H9 (cell line): ENCODE data around the gene CSNK1E. TPM values are rescaled to one million over a fixed set of nuclear protein-coding genes. Genes with fewer than 3 reads are reported as not detected.

Source experiments
- DNase-seq: peaks from one replicate; pipeline ENCODE4 v3.0.0-alpha.2; 2017
- H2AFZ ChIP-seq: one replicate; pipeline ENCODE4 v1.6.1; 2013; ENCODE audit warnings: mild to moderate bottlenecking, low read length, control low read depth, moderate library complexity
- H2AK5ac ChIP-seq: 2 replicates; pipeline ENCODE4 v1.6.1; 2013; ENCODE audit warnings: low read length, control low read depth, mixed read lengths; ENCODE audit not compliant: insufficient read length
- H2BK120ac ChIP-seq: one replicate; pipeline ENCODE4 v1.6.1; 2013; ENCODE audit warnings: low read depth, mild to moderate bottlenecking, low read length, control low read depth, inconsistent platforms; ENCODE audit not compliant: poor library complexity, severe bottlenecking
- H2BK12ac ChIP-seq: 2 replicates; pipeline ENCODE4 v1.6.1; 2013; ENCODE audit warnings: low read length, control low read depth, mixed read lengths, low read depth; ENCODE audit not compliant: insufficient read length
- H2BK15ac ChIP-seq: 2 replicates; pipeline ENCODE4 v1.6.1; 2013; ENCODE audit warnings: low read depth, low read length, control low read depth
- H2BK20ac ChIP-seq: one replicate; pipeline ENCODE4 v1.6.1; 2013; ENCODE audit warnings: low read depth, mild to moderate bottlenecking, low read length, control low read depth, inconsistent platforms; ENCODE audit not compliant: poor library complexity, severe bottlenecking
- H2BK5ac ChIP-seq: 2 replicates; pipeline ENCODE4 v1.6.1; 2013; ENCODE audit warnings: low read length, control low read depth, mixed read lengths; ENCODE audit not compliant: insufficient read length
- H3K14ac ChIP-seq: 2 replicates; pipeline ENCODE4 v1.6.1; 2013; ENCODE audit warnings: low read length, control low read depth; ENCODE audit not compliant: insufficient read depth
- H3K18ac ChIP-seq: 2 replicates; pipeline ENCODE4 v1.6.1; 2013; ENCODE audit warnings: low read depth, mild to moderate bottlenecking, mixed read lengths, low read length, control low read depth; ENCODE audit not compliant: insufficient read length
- H3K23ac ChIP-seq: 2 replicates; pipeline ENCODE4 v1.6.1; 2013; ENCODE audit warnings: low read length, control low read depth, mixed read lengths, low read depth; ENCODE audit not compliant: insufficient read length
- H3K23me2 ChIP-seq: 2 replicates; pipeline ENCODE4 v1.6.1; 2013; ENCODE audit warnings: low read depth, mild to moderate bottlenecking, mixed read lengths, low read length, control low read depth; ENCODE audit not compliant: insufficient read length, poor library complexity, severe bottlenecking
- H3K27ac ChIP-seq: 2 replicates; pipeline ENCODE4 v1.5.1; 2013; ENCODE audit warnings: low read length, control low read depth, mixed read lengths, low read depth; ENCODE audit not compliant: insufficient read length
- H3K27me3 ChIP-seq: 2 replicates; pipeline ENCODE4 v1.6.1; 2013; ENCODE audit warnings: low read length, control low read depth, inconsistent platforms; ENCODE audit not compliant: insufficient read depth
- H3K4ac ChIP-seq: 2 replicates; pipeline ENCODE4 v1.6.1; 2013; ENCODE audit warnings: low read depth, mild to moderate bottlenecking, control low read depth, inconsistent platforms, low read length, moderate library complexity
- H3K4me1 ChIP-seq: 2 replicates; pipeline ENCODE4 v1.6.1; 2013; ENCODE audit warnings: low read length, control low read depth, inconsistent platforms; ENCODE audit not compliant: insufficient read depth
- H3K4me2 ChIP-seq: 2 replicates; pipeline ENCODE4 v1.6.1; 2013; ENCODE audit warnings: low read length, control low read depth, mixed read lengths; ENCODE audit not compliant: insufficient read length, insufficient read depth
- H3K56ac ChIP-seq: 2 replicates; pipeline ENCODE4 v1.6.1; 2013; ENCODE audit warnings: low read depth, mild to moderate bottlenecking, mixed read lengths, low read length, control low read depth; ENCODE audit not compliant: insufficient read length
- H3K79me1 ChIP-seq: 2 replicates; pipeline ENCODE4 v1.6.1; 2013; ENCODE audit warnings: low read depth, mild to moderate bottlenecking, moderate library complexity, low read length, control low read depth, inconsistent platforms; ENCODE audit not compliant: insufficient read depth, poor library complexity, severe bottlenecking
- H3K79me2 ChIP-seq: 2 replicates; pipeline ENCODE4 v1.6.1; 2013; ENCODE audit warnings: low read length, control low read depth, inconsistent platforms; ENCODE audit not compliant: insufficient read depth
- H3K9ac ChIP-seq: 2 replicates; pipeline ENCODE4 v1.6.1; 2013; ENCODE audit warnings: low read length, control low read depth, mixed read lengths; ENCODE audit not compliant: insufficient read length; ENCODE audit errors: extremely low read depth
- H3K9me3 ChIP-seq: one replicate; pipeline ENCODE4 v1.6.1; 2013; ENCODE audit warnings: low read depth, low read length, inconsistent platforms; ENCODE audit not compliant: control insufficient read depth
- H3T11ph ChIP-seq: one replicate; pipeline ENCODE4 v1.6.1; 2013; ENCODE audit warnings: mild to moderate bottlenecking, low read length, control low read depth, inconsistent platforms
- H4K20me1 ChIP-seq: one replicate; pipeline ENCODE4 v1.6.1; 2013; ENCODE audit not compliant: control insufficient read depth, insufficient read length, insufficient read depth
- H4K5ac ChIP-seq: 2 replicates; pipeline ENCODE4 v1.6.1; 2013; ENCODE audit warnings: low read depth, mild to moderate bottlenecking, mixed read lengths, low read length, control low read depth; ENCODE audit not compliant: insufficient read length
- H4K8ac ChIP-seq: replicated peaks from 2 replicates; pipeline ENCODE4 v1.6.1; 2013; ENCODE audit warnings: low read length, control low read depth, mixed read lengths, low read depth; ENCODE audit not compliant: insufficient read length
- H4K91ac ChIP-seq: 2 replicates; pipeline ENCODE4 v1.6.1; 2013; ENCODE audit warnings: low read depth, mild to moderate bottlenecking, moderate library complexity, mixed read lengths, low read length, control low read depth; ENCODE audit not compliant: insufficient read length
- H3K27ac Mint-ChIP-seq, 3 experiments: 2 replicates in 2 of 3; 3 replicates in 1 of 3; pipeline ENCODE4 v1.8.0; 2020 to 2021; ENCODE audit warnings: mixed read lengths in 3 of 3, mild to moderate bottlenecking in 1 of 3, moderate library complexity in 1 of 3
- H3K27me3 Mint-ChIP-seq: 2 replicates; pipeline ENCODE4 v1.8.0; 2021; ENCODE audit warnings: low read depth, mild to moderate bottlenecking, moderate library complexity, mixed read lengths
- H3K36me3 Mint-ChIP-seq, 3 experiments: 2 replicates in 2 of 3; 3 replicates in 1 of 3; pipeline ENCODE4 v1.8.0; 2020 to 2021; ENCODE audit warnings: low read depth in 3 of 3, mixed read lengths in 3 of 3; ENCODE audit not compliant: insufficient read depth in 1 of 3
- H3K4me1 Mint-ChIP-seq, 2 experiments: 2 replicates each; pipeline ENCODE4 v1.8.0; 2020; ENCODE audit warnings: mixed read lengths in 2 of 2
- H3K4me3 Mint-ChIP-seq, 2 experiments: 2 replicates in 1 of 2; 3 replicates in 1 of 2; pipeline ENCODE4 v1.8.0; 2020 to 2021; ENCODE audit warnings: mild to moderate bottlenecking in 2 of 2, mixed read lengths in 2 of 2, moderate library complexity in 1 of 2
- H3K9me3 Mint-ChIP-seq, 2 experiments: 2 replicates in 1 of 2; 3 replicates in 1 of 2; pipeline ENCODE4 v1.8.0; 2020; ENCODE audit warnings: mild to moderate bottlenecking in 2 of 2, mixed read lengths in 2 of 2, moderate library complexity in 1 of 2
- WGBS: extraction: QIAGEN DNeasy Blood & Tissue Kit; methylation state at CpG from one replicate; pipeline ENCODE4 v1.1.7; 2013; ENCODE audit warnings: missing lambda C conversion rate, low lambda C conversion rate, mixed read lengths; ENCODE audit not compliant: insufficient read length; ENCODE audit errors: extremely low coverage; 5-methylcytosine and 5-hydroxymethylcytosine counted together
- total RNA-seq: library from RNA; stranded (reverse); gene quantifications from 2 replicates; pipeline ENCODE4 v1.2.1, GENCODE V29; 2021
- TF ChIP-seq, protein P1 (sequence below): fragments of 200-600 bp; sonication (generic); conservative IDR thresholded peaks from 3 replicates; pipeline ENCODE4 v1.8.0; 2021; ENCODE audit warnings: antibody characterized with exemption, mild to moderate bottlenecking

CSNK1E gene
- total RNA-seq, 1 experiment from 2014 or later: 236 TPM

DNA sequence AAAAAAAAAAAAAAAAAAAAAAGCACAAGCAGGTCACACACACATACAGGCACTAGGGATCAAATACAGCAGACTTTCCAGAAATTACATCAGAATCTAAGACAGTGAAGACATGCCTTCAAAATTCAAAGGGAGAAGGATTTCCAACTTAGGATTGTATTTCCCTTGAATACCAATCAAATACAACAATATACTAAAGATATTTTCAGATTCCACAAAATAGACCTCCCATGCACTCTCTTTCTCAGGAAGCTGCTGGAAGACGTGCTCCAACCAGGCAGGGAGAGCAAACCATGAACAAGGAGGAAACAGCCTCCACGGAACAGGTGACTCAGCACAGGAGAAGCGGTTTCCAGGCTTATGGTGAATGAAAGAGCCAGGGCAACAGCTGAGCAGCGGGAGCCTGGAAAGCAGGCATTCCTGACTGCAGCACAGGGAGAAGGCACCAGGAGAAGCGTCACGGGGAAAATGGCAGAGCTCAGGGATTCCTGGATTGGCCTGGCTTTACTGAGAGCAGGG is 76.4 kb downstream of the CSNK1E start:
- H3K23me2 ChIP-seq: no peaks in the 10 kb centered on the region
- H3K56ac ChIP-seq: no peak overlapping the region
- H4K20me1 ChIP-seq: no peaks in the 10 kb centered on the region
- Mint-ChIP-seq H3K9me3 (no peaks in the 10 kb centered on the region; a peak in 2 of 5 replicates), H3K4me3 (peak overlapping the region in 1 of 2 experiments; percentile 47; a peak in 3 of 5 replicates), H3K27ac (peak overlapping the region; percentile 74 to 98 (median 94)), H3K4me1 (peaks cover 23 to 45% of the 10 kb centered on the region in 2 experiments), H3K27me3 (no peaks in the 10 kb centered on the region), H3K36me3 (peaks cover 12 to 34% (median 30%) of the 10 kb centered on the region in 3 experiments; a peak in 6 of 7 replicates)
- H2BK120ac ChIP-seq: no peak overlapping the region
- peak; percentile 92 for DNase-seq
- H3K18ac ChIP-seq: no peak overlapping the region
- peak overlapping the region; percentile 71 for H3K27ac ChIP-seq
- H2AFZ ChIP-seq: no peak overlapping the region
- H2BK15ac ChIP-seq: no peak overlapping the region
- no peak overlapping the region for H3K4ac ChIP-seq
- H2BK5ac ChIP-seq: no peak overlapping the region
- no peaks in the 10 kb centered on the region for H3K4me1 ChIP-seq
- TF ChIP-seq, protein P1, sequence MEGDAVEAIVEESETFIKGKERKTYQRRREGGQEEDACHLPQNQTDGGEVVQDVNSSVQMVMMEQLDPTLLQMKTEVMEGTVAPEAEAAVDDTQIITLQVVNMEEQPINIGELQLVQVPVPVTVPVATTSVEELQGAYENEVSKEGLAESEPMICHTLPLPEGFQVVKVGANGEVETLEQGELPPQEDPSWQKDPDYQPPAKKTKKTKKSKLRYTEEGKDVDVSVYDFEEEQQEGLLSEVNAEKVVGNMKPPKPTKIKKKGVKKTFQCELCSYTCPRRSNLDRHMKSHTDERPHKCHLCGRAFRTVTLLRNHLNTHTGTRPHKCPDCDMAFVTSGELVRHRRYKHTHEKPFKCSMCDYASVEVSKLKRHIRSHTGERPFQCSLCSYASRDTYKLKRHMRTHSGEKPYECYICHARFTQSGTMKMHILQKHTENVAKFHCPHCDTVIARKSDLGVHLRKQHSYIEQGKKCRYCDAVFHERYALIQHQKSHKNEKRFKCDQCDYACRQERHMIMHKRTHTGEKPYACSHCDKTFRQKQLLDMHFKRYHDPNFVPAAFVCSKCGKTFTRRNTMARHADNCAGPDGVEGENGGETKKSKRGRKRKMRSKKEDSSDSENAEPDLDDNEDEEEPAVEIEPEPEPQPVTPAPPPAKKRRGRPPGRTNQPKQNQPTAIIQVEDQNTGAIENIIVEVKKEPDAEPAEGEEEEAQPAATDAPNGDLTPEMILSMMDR: no peak
- H2BK12ac ChIP-seq: no peak overlapping the region
- no peaks in the 10 kb centered on the region for H3K79me1 ChIP-seq
- WGBS: no CpG with 5 or more reads among the region's 6 CpGs
- no peak overlapping the region for H2BK20ac ChIP-seq
- no peaks in the 10 kb centered on the region for H3K9me3 ChIP-seq
- H3K23ac ChIP-seq: no peak overlapping the region
- no peak overlapping the region for H3K14ac ChIP-seq
- no peak overlapping the region for H4K91ac ChIP-seq
- peak overlapping the region; percentile 24 for H3K9ac ChIP-seq
- no peak overlapping the region for H4K8ac ChIP-seq
- no peak overlapping the region for H2AK5ac ChIP-seq
- no peaks in the 10 kb centered on the region for H3K79me2 ChIP-seq
- no peaks in the 10 kb centered on the region for H3K27me3 ChIP-seq
- H3T11ph ChIP-seq: no peak overlapping the region
- H3K4me2 ChIP-seq: no peak overlapping the region
- no peak overlapping the region for H4K5ac ChIP-seq

Other genes with a start within 250 kb of the CSNK1E start
- 0.75 and 1.1 TPM in 2 replicates for gene SLC16A8, start 233.2 kb downstream of the CSNK1E start, total RNA-seq
- gene BAIAP2L2, start 206.7 kb downstream of the CSNK1E start, total RNA-seq: 2.0 and 2.3 TPM in 2 replicates
- 22.1 and 24.1 TPM in 2 replicates for gene PLA2G6, start 135.6 kb downstream of the CSNK1E start, total RNA-seq
- gene MAFF, start 115.4 kb downstream of the CSNK1E start, total RNA-seq: 5.8 and 6.7 TPM in 2 replicates
- 51.7 and 58.5 TPM in 2 replicates for gene TMEM184B, start 44.4 kb downstream of the CSNK1E start, total RNA-seq
- gene KCNJ4, start 137.8 kb upstream of the CSNK1E start, total RNA-seq: 0.88 and 0.92 TPM in 2 replicates
- 7.2 and 7.3 TPM in 2 replicates for gene KDELR3, start 150.7 kb upstream of the CSNK1E start, total RNA-seq
- 529 and 538 TPM in 2 replicates for gene DDX17, start 188.9 kb upstream of the CSNK1E start, total RNA-seq